Stimulated activated naive CD4-positive, alpha-beta T cell treated with Interleukin-2 at 50 U/mL for 16 hours (primary cell): ENCODE data around the gene IFIT1B.
"Not testable (repeated sequence)": the region's sequence is repeated elsewhere in the genome, so short reads cannot be mapped to it uniquely, and the experiment has no call there.

Experiments used
- DNase-seq: peaks from one replicate; lab custom pipeline; 2025; lab: John Stamatoyannopoulos, UW

IFIT1B gene

DNA sequence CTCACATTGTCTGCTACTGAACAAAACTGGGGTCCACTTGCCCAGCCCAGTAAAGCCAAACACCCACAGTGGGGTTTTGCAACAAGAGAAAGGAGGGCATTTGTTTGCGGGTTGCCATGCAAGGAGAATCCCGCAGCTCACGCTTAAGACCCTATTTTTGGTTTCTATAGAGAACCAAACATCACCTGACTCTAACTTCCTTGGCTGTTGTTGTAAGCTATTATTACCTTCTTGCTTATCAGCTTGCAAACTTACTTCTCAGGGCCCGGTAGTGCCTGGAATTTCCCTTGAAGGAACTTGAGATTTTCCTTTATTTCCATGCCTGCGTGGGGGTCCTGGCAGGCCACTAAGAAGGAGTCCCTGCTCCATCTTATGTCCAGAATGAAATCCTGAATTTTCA is 29.4 kb upstream of the IFIT1B start:
- DNase-seq: no peak

DNA sequence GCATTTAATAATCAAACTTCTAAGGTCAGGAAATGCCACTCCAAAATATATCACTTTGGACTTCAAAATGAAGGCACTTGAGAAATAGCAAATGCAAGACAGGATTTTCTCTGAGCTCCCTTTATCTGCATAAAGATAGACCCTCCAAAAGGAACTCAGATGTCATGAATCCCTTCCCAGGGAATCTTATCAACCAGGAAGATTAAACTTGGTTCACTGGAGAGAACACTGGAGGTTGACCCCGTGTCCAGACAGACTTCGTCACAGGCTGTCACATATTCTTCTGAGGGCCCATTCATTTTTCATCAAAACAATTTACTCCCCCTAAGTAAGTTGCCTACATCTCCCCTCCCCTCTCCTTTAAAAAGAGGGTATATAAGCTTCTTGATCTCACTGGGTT is 28.9 kb upstream of the IFIT1B start:
- DNase-seq: no peak

DNA sequence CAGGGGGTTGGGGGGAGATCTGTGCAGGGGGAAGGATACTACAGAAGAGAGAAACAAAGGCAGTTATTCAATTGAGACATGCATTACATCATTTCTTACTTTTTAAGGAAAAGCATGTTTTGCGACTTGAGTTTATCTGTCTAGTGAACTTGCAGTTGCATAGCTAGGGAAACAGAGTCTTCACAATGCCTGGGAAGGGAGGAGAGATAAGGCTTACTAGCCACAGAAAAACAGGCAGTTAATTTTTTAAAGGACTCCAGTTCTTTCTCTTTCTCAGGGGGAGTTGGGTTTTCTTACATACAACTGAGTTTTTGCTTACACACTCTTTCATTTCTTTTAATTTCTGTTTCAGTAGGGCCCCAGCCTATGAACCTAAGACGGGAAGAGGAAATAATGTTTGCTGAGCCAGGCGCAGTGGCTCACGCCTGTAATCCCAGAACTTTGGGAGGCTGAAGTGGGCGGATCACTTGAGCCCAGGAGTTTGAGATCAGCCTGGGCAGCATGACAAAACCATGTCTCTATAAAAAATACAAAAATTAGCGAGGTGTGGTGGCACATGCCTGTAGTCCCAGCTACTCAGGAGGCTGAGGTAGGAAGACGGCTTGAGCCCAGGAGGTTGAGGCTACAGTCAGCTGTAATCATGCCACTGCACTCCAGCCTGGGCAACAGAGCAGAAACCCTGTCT is 27.1 kb upstream of the IFIT1B start:
- not testable (repeated sequence) for DNase-seq

DNA sequence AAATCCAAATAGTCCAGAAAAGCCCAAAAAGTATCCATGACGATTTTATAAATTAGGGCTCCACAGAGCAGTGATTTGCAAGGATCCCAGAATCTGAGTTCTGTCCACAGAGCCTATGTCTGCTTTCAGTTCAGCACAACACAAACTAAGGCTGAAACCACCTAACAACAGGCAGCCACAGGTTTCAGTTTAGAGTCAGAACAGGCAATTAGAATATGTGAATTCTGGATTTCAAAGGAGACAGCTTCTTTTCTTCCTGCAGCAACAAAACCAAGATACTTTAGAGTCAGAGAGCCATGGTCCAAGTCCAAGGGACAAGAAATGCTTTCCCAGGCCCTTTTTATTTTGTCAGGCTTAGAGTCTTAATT is 26.5 kb upstream of the IFIT1B start:
- no peak for DNase-seq

DNA sequence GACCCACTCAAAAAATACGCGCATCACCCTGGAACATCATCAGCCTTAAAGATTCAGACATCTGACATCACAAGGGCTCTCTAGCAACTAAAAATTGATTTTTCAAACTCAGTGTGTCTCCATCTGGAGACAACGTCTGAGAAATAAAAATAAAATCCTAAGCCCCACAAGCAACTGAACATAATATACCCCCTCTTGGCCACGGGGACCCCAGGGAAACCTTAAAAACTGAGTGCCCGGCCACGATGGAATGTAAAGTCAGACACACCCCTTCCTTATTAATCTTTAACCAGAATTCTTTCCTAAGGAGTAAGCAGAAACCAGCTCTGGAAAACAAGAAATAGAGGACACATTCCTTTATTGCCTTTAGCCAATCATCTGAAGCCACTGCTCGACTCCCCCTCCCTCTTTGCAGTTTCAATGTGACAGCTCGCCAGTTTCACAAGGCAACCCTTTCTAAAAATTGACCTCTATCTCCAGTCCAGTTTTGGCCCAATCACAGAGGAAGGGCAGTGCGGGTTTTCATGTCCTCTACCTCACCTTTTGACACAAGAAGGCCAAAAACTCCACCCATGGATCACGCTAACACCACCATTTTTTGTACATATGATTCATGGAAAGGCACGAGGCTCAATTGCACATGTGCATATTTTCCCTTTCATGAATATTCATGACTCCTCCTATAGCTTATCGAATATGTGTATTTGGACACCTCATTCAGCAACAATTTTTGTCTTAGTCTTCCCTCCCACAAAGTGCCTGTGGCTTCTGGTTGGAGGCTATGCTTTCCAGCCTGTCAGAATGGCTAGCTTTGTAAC is 25.9 kb upstream of the IFIT1B start:
- DNase-seq: no peak

DNA sequence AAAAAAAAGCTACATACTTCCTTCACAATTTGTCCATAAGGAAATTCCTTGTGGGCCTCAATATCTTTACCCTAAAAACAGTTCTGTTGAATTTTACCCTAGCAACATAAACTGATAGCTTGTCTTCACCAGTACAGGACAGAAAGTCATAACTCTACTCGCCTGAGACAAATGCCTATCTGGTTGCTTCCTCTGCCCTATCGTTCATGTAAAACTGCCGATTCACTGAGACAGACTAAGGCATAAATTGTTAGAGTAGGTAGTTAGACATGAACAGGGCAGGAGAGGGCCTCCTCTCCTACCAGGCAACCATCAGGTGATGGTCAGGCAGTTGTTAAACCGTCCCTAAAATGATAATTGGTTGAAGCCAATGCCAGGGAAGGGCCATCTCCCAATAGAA is 25.1 kb upstream of the IFIT1B start:
- no peak for DNase-seq

DNA sequence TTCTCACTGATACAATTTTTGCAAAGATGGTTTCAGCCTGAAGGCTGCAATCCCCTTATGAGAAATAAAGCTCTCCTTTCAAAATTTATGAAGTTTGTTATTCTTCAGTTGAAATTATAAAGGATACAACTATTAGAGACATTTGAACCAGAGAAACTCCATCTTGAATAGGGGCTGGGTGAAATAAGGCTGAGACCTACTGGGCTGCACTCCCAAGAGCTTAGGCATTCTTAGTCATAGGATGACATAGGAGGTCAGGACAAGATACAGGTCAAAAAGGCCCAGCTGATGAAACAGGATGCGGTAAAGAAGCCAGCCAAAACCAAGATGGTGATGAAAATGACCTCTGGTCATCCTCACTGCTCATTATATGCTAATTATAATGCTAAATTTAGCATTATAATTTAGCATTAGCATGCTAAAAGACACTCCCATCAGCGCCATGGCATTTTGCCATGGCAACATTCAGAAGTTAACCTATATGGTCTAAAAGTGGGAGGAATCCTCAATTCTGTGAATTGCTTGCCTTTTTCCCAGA is 22.4 kb upstream of the IFIT1B start:
- no peak for DNase-seq

DNA sequence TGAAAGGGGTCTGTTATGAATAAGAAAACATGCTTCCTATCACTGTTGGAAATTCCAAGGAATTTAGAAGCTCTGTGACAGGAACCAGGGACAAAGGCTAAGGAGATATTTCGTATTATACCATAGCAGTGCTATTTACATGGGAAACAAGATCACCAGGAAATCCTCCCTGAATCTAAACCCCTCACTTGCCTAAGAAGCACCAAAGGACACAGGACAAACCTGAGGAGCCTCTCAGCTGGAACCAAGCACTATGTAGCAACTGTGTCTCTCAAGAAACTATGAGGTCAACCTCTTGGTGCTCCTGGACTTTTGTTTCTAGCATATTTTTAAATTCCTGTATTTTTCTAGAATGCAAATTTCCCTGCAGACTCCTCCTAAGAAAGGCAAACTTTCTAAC is 20.8 kb upstream of the IFIT1B start:
- DNase-seq: no peak

DNA sequence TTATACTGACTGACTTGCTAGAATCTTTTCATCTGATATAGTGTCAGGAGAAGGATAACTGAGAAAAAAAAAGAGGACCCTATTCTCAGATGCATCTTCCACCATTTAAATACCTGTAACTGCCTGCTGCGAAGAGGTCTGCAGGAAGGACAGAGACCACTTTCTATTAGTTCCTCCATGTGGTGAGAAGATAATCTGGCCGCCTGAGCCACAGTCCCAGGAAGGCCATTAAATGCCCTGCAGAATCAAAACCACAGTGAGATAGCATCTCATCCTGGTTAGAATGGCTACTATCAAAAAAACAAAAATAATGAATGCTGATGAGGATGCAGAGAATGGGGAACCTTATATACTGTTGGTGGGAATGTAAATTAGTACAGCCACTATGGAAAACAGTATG is 19.9 kb upstream of the IFIT1B start:
- no peak for DNase-seq

DNA sequence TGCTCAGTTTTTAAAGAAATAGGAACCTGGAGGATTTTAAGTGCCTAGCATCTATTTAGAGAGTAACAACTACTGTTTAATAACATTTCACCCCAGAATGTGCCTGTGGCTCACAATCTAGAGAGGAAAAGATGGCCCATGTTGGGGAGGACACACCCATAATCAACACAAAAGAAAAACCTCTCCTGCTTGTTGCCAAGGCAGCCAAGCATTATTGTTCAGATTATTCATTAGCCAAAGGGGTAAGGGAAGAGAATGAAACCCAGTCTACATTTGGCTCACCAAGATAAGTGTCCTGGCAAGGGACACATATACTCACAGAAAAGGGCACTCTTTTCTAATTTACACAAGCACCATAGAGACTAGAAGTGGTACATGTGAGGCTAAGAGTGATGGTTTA is 17.7 kb upstream of the IFIT1B start:
- no peak for DNase-seq

DNA sequence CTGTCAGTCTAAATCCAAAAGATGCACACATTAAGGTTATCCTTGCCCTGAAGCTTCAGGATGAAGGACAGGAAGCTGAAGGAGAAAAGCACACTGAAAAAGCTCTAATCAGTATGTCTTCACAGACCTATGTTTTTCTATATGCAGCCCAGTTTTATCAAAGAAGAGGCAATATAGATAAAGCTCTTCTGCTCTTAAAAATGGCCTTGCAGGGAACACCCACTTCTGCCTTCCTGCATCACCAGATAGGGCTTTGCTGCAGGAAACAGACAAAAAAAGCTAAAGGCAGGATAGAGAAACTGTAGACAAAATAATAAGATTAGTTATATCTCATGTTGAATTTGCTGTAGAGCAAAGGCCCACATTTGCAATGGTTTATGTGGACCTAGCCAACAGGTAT is 14.9 kb upstream of the IFIT1B start:
- no peak for DNase-seq

DNA sequence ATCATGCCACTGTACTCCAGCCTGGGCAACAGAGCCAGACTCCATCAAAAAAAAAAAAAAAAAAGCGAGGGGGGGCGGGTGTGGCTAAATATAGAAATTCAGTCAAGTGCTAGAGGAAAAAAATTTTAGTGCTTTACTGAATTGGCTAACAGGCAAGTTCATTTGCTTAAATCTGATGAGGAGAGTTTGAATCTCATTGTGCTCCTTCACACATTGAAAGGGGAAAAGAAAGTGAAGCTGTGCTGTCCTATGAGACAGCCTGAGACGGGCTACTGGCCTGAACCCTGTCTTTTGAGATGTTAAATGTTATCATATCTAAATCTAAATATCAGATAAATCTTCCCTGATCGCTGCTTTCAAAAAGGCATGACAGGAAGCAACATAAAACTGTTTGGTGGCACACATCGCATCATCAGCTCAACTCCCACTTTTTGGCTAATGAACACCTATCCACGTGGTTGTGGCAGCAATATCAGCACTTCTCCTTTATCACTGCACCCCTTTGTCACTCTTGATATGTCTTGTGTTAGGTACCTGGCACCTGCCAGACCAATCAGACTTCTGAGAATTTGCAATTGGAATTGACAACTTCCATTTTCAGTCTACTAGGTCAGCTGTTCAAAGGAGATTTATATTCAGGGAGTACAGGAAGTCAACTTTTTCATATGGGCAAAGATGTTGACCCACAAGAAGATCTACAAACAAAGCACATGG is 14.0 kb upstream of the IFIT1B start:
- no peak for DNase-seq

DNA sequence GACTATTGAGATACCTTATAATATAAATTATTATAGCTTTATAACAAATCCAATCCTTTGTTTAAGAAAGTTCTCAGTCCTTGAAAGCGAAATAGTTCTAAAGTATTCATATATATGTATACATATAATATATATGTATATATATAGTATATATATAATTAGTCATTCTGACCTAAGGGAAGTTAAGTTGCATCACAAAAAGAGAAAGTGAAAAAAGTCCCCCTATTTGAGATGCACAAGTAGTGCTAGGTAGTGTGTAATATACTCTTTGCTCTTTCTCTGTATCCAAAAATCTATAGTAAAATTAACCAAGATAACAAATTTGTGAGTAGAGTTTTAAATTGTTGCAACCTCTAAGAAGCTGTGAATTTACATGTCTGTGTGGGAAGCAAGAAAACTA is 13.3 kb upstream of the IFIT1B start:
- DNase-seq: no peak

DNA sequence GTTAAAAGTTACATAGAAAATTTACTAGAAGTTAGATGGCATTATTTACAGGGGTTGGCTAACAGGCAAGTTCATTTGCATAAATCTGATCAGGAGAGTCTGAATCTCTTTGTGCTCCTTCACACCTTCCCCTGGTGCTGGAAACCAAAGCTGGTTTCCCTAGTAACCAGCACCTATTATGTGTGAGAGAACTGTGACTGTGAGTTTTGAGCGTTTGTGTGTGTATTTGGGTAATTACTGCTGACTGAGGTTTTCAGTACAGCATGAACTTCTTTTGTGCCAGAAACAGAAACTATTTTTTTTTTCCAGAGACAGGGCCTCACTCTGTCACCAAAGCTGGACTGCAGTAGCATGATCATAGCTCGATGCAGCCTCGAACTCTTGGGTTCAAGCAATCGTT is 10.3 kb upstream of the IFIT1B start:
- no peak for DNase-seq

DNA sequence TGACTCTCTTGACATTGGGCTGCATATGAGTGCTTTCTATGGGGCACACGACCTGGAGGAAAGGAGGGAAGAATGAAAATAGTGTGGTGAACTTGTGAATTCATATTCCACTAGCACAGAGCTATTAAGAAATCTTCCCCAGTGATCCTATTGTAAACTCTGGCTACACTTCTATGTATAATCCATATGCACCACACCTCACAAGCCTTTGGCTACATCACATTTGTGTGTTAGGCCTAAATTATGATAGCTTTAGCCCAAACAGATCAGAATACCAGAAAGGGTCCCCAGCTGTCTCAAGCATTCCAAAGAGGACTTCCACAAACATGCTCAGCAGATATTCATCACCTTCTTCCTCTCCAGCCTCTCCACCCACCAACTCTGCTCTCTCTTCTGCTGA is 9.7 kb upstream of the IFIT1B start:
- no peak for DNase-seq

DNA sequence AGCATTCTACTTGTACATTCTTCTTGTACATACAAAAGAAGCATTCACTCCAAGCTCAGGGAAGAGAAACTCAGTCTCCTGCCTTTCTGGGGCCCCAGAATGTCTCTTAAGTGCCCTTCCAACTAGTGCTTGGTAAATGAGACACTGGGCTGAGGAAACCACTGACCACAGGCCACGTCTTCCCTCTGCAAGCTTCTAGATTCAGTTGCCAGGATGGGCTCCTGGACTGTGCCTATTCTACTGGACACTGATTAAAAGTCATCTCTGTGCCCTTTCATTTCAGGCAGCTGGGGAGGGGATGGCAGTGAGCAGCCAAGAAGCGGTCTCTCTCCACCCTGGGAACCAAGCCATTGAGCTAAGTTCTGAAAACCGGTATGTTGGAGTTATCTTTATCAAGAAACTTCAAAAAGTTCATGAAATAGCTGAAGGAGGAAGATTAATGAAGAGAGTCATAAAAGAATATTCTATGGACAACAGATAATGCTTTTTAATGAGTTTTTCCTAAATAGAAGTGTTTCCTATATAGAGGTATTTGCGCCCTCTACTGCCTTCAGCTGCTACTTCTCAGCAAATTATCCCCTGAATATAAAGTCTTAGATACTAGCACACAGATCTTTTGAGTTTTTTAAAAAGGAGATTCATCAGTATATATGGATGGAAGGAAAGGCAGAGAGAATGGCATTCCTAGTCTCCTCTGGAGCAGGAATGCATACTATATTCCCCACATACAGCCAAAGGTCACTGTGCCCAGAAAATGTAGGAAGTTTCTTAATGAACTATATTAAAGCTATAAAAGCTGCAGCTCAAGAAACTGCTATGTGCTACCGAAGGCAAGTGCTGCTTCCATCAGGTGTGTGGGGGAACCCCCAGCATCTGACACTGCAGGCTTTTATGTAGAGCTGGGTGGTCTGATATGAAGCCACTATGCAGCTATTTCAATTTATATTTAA is 8.4 kb upstream of the IFIT1B start:
- no peak for DNase-seq

DNA sequence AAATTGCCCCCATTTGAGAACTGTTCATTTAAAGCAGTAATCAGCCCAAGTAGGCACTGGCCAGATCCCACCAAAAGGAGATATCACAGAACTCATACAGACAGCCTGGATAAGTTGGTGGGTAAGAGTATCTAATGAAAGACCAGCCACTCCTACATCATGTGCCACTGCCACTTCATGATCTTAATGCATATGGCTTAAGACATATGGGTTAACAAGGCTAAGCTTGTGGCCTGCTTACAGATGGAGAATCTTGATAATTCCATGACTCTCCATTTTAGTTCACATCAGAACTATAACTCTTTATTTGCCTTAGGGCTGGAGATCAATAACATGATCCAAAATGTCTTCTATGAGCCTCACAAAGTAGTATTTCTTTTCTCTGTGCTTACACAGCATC is 6.8 kb upstream of the IFIT1B start:
- no peak for DNase-seq

DNA sequence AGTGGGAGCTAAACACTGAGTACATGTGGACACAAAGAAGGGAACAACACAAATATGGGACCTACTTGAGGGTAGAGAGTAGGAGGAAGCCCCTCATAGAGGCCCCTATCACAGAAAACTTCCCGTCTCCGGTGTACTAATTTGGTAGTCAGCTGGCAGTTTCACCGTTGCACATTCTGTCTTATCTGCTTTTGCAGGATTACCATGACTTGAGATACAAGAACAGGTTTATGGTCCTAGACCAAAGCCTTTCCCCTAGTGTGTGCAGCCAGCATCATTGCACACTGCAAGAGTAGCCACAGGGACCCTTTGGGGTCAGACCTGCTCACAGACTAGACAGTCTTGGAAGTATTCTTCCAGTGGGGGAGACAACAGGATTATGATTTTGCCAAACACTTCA is 5.9 kb upstream of the IFIT1B start:
- DNase-seq: no peak

DNA sequence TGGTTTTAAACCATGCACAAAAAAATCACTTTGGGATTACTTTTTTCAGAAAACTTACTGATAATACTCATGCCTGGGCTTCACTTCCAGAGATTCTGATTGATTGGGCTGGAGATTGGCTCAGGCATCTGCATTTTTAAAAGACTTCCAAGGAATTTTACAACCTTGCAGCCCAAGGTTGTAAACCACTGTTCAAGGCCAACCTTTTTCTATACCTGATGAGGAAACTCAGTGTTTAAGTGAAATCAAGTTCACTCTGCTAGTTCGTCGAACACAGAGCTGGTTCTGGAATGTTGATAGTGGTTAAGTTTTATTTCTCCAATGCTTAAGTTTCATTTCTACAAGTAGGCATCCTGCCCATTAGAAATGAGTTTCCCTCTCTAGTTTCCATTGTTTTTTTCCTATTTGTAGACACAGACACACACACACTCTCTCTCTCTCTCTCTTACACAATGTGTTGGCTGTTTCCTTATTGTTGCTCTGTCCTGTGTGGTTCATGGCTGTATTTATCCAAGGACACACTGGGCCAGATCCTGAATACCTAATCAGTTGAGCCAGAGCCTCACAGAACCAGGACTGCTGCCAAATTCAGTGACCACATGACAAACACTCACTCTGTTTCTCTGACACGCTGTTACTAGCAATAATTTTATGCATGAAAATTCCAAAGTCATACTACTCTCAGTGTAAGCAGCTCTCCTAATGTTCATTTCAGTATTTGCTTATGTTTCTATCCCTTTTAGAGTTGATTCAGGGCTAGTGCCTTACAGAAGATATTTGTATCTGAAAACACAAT is 3.7 kb upstream of the IFIT1B start:
- no peak for DNase-seq

DNA sequence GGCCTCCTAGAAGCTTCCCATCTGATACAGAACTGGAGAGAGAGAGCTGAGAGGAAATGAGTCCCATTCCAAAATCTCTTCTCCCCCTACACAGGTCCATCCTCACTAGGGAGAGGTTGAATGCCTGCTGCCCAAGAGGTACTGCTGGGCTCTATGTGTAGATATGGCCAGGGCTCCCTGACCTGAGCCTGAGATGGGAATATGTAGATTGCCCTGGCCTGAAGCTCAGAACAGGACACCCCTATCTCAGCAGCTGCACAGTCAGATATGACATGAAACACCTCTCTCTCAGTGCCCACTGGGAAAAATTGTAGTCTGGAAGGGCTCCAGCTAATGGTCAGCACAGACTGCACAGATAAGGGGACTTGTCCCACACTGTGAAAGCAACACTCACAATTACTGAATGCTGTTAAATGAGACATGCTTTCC is 3.1 kb upstream of the IFIT1B start:
- no peak for DNase-seq

DNA sequence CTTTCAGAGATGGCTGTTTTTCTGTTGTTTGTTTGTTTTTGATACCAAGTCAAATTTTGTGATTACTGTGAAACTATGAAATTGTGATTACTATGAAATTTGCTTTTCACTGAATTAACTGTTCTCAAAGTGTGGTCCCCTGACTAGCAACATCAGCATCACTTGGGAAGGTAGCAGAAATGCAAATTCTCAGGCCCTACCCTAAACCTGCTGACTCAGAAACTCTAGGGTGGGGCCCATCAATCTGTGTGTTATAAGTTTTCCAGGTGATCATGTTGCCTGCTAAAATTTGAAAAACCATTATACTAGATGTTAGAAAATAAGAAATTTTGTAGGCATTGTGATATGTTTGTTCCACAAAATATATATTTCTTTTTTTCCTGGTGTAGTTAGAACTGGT is 1.2 kb downstream of the IFIT1B start:
- no peak for DNase-seq
